GM12878 (cell line): ENCODE results near the gene IRX4.

Experiments
- ATF7 ChIP-seq: fragments of 450-650 bp; IDR thresholded peaks from 2 replicates; pipeline ENCODE4 v1.6.1; 2016; ENCODE audit warnings: low read depth, mild to moderate bottlenecking
- EP300 ChIP-seq, 2 experiments: fragments of 150-350 bp in 1 of 2; IDR thresholded peaks; 2 replicates each; pipeline ENCODE4 v1.6.1; 2011 to 2012; ENCODE audit warnings: low read depth in 2 of 2, low read length in 2 of 2, borderline replicate concordance in 1 of 2, improper control_type of control experiment in 1 of 2, inconsistent platforms in 1 of 2; ENCODE audit not compliant: control insufficient read depth in 1 of 2
- PAX8 ChIP-seq: fragments of 450-650 bp; IDR thresholded peaks from 2 replicates; pipeline ENCODE4 v1.6.1; 2017; ENCODE audit warnings: mild to moderate bottlenecking, moderate library complexity
- POLR2AphosphoS5 ChIP-seq: IDR thresholded peaks from 2 replicates; pipeline ENCODE4 v1.6.1; 2011; ENCODE audit warnings: mild to moderate bottlenecking, low read length, inconsistent platforms
- RAD21 ChIP-seq: IDR thresholded peaks from 2 replicates; pipeline ENCODE4 v1.6.1; 2011; ENCODE audit warnings: mild to moderate bottlenecking, low read depth, low read length, moderate library complexity; ENCODE audit not compliant: insufficient read depth
- RBBP5 ChIP-seq: fragments of 200-600 bp; sonication (generic); conservative IDR thresholded peaks from 2 replicates; pipeline ENCODE4 v1.6.1; 2016
- ZNF384 ChIP-seq: IDR thresholded peaks from 2 replicates; pipeline ENCODE4 v1.6.1; 2012; ENCODE audit warnings: low read depth, mild to moderate bottlenecking, low read length, improper control_type of control experiment, borderline replicate concordance
- TF ChIP-seq, protein P1 (sequence below): IDR thresholded peaks from 2 replicates; pipeline ENCODE4 v1.6.1; 2012; ENCODE audit warnings: low read depth, low read length, improper control_type of control experiment
- TF ChIP-seq, protein P2 (sequence below), 3 experiments: IDR thresholded peaks in 2 of 3; conservative IDR thresholded peaks in 1 of 3; 2 replicates each; pipeline ENCODE4 v1.5.1; 2011; ENCODE audit warnings: low read depth in 3 of 3, low read length in 3 of 3, mild to moderate bottlenecking in 3 of 3, control low read depth in 2 of 3, moderate library complexity in 2 of 3, inconsistent platforms in 1 of 3, mixed read lengths in 1 of 3; ENCODE audit not compliant: control insufficient read depth in 2 of 3, insufficient read depth in 1 of 3; ENCODE audit errors: extremely low read depth in 1 of 3
- TF ChIP-seq, protein P3 (sequence below): fragments of 450-650 bp; IDR thresholded peaks from 2 replicates; pipeline ENCODE4 v1.6.1; 2018; ENCODE audit warnings: mild to moderate bottlenecking, low read depth, moderate library complexity; ENCODE audit not compliant: partially characterized antibody

DNA sequence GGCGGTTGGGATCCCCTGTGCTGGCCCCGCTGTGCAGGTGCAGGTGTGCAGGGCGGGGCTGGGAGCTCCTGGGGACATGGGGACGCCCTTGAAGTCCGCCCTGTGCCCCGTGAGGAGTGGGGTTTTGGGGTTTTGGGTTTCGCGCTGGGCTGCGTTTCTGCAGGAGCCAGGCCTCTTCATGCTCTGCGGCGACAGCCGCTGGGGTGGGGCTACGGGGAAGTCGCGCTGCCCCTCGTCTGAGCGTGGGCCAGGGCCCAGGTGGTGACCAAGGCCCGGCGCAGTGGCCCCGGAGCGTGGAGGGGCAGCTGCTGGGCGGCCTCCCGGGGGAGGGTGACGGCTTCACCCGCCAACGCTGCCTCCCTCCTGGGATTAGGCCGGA lies 47.8 kb upstream of the IRX4 start:
- TF ChIP-seq, protein P1, sequence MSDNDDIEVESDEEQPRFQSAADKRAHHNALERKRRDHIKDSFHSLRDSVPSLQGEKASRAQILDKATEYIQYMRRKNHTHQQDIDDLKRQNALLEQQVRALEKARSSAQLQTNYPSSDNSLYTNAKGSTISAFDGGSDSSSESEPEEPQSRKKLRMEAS, result no peak
- TF ChIP-seq, protein P2, sequence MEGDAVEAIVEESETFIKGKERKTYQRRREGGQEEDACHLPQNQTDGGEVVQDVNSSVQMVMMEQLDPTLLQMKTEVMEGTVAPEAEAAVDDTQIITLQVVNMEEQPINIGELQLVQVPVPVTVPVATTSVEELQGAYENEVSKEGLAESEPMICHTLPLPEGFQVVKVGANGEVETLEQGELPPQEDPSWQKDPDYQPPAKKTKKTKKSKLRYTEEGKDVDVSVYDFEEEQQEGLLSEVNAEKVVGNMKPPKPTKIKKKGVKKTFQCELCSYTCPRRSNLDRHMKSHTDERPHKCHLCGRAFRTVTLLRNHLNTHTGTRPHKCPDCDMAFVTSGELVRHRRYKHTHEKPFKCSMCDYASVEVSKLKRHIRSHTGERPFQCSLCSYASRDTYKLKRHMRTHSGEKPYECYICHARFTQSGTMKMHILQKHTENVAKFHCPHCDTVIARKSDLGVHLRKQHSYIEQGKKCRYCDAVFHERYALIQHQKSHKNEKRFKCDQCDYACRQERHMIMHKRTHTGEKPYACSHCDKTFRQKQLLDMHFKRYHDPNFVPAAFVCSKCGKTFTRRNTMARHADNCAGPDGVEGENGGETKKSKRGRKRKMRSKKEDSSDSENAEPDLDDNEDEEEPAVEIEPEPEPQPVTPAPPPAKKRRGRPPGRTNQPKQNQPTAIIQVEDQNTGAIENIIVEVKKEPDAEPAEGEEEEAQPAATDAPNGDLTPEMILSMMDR (IDR thresholded peaks at IDR 0.05 in 2 of 3, conservative IDR thresholded peaks at IDR 0.05 in 1 of 3; ENCODE audit: control insufficient read depth in 2 of 3, extremely low read depth in 1 of 3, insufficient read depth in 1 of 3, low read depth in 3 of 3, low read length in 3 of 3), result no peak
- TF ChIP-seq ATF7 (no peak), RBBP5 (no peak), ZNF384 (no peak), PAX8 (no peak), POLR2AphosphoS5 (no peak), EP300 (IDR thresholded peaks at IDR 0.05; ENCODE audit: borderline replicate concordance in 1 of 2, control insufficient read depth in 1 of 2, low read depth in 2 of 2, low read length in 2 of 2) (no peak), RAD21 (no peak)
- TF ChIP-seq, protein P3, sequence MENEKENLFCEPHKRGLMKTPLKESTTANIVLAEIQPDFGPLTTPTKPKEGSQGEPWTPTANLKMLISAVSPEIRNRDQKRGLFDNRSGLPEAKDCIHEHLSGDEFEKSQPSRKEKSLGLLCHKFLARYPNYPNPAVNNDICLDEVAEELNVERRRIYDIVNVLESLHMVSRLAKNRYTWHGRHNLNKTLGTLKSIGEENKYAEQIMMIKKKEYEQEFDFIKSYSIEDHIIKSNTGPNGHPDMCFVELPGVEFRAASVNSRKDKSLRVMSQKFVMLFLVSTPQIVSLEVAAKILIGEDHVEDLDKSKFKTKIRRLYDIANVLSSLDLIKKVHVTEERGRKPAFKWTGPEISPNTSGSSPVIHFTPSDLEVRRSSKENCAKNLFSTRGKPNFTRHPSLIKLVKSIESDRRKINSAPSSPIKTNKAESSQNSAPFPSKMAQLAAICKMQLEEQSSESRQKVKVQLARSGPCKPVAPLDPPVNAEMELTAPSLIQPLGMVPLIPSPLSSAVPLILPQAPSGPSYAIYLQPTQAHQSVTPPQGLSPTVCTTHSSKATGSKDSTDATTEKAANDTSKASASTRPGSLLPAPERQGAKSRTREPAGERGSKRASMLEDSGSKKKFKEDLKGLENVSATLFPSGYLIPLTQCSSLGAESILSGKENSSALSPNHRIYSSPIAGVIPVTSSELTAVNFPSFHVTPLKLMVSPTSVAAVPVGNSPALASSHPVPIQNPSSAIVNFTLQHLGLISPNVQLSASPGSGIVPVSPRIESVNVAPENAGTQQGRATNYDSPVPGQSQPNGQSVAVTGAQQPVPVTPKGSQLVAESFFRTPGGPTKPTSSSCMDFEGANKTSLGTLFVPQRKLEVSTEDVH, result no peak
